Esophagus squamous epithelium (tissue), 4 donors: ENCODE measurements around the gene APOL3.

Source experiments
- POLR2A ChIP-seq, 4 donors: fragments of 450-650 bp; IDR thresholded peaks; one replicate each; pipeline ENCODE4 v1.6.1; 2017; ENCODE audit warnings: antibody characterized with exemption in 4 of 4, mild to moderate bottlenecking in 4 of 4, moderate library complexity in 3 of 4
- TF ChIP-seq, protein P1 (sequence below), 6 experiments: fragments of 450-650 bp in 4 of 6; fragments of 200-600 bp in 2 of 6; sonication (generic) in 2 of 6; IDR thresholded peaks; one replicate each; pipeline ENCODE4 v1.5.1; 2016 to 2019; ENCODE audit warnings: antibody characterized with exemption in 6 of 6, mild to moderate bottlenecking in 4 of 6, moderate library complexity in 4 of 6

DNA sequence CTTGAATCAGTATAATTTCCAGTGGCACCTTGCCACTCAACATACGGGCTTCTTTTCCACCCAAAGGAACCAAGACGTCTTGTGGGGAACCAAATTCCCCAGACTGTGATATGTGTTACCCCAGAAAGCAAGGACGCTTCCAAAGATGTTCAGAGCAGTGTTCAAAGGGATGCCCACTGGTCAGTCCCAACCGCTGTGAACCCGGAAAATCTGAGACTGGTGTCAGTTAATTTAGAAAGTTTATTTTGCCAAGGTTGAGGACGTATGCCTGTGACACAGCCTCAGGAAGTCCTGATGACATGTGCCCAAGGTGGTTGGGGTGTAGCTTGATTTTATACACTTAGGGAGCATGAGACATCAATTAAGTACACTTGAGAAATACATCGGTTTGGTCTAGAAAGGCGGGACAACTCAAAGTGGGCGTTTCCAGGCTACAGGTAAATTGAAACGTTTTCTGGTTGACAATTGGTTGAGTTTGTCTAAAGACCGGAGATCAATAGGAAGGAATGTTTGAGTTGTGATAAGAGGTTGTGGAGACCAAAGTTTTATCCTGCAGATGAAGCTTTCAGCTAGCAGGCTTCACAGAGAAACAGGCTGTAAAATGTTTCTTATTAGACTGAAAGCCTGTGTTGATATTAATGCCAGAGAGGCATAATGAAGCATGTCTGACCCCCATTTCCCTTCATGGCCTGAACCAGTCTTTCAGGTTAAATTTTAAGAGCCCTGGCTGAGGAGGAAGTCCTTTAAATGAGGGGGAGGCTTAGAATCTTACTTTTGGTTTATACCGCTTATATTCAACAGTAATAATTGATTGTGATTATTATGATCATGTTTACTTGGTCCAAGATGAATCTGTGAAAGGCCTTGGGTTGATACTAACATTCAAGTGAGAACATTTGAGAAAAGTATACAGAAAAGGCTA, 6.8 kb downstream of the APOL3 start:
- TF ChIP-seq POLR2A (IDR thresholded peaks at IDR 0.05) = no peak
- TF ChIP-seq, protein P1, sequence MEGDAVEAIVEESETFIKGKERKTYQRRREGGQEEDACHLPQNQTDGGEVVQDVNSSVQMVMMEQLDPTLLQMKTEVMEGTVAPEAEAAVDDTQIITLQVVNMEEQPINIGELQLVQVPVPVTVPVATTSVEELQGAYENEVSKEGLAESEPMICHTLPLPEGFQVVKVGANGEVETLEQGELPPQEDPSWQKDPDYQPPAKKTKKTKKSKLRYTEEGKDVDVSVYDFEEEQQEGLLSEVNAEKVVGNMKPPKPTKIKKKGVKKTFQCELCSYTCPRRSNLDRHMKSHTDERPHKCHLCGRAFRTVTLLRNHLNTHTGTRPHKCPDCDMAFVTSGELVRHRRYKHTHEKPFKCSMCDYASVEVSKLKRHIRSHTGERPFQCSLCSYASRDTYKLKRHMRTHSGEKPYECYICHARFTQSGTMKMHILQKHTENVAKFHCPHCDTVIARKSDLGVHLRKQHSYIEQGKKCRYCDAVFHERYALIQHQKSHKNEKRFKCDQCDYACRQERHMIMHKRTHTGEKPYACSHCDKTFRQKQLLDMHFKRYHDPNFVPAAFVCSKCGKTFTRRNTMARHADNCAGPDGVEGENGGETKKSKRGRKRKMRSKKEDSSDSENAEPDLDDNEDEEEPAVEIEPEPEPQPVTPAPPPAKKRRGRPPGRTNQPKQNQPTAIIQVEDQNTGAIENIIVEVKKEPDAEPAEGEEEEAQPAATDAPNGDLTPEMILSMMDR (IDR thresholded peaks at IDR 0.05) = no peak
